Right ventricle myocardium superior (tissue), 1 donor: Measurements from ENCODE around the gene OPN3. TPM values are rescaled to one million over a fixed set of nuclear protein-coding genes. Genes with fewer than 3 reads are reported as not detected.
A peak's percentile ranks its signal among the peaks of the same experiment; 100 is the strongest.
"Not testable (repeated sequence)": the region's sequence is repeated elsewhere in the genome, so short reads cannot be mapped to it uniquely, and the experiment has no call there.

Experiments used
- ATAC-seq: fragments of 200-7000 bp; cut with Tn5 transposase; one replicate; pipeline ENCODE4 v1.9.1; 2020; ENCODE audit warnings: mild to moderate bottlenecking; ENCODE audit not compliant: poor library complexity
- DNase-seq: peaks from one replicate; pipeline ENCODE4 v3.0.0-alpha.2; 2020
- intact Hi-C: fragments of 100-400 bp; cut with DNase I; formaldehyde crosslinking; loops from one replicate; pipeline ENCODE4 v1.11.2; 2022
- long read RNA-seq: library from polyadenylated mRNA; unstranded; transcript quantifications from one replicate; pipeline ENCODE4 v2.0.0, GENCODE V29; 2021
- total RNA-seq: library from RNA; stranded (reverse); fragmentation: NEBNext Ultra II Directional; extraction: Animal tissue kit (Norgen Biotek cat#: 25700); gene quantifications from one replicate; pipeline ENCODE4 v1.2.1, GENCODE V29; 2021
- donor health status: DM: no; HTN: yes; CAD: no; lungs with severe emphysema.

Gene OPN3
- total RNA-seq: 5.2 TPM
- long read RNA-seq, transcript OPN3-201 (4 exons, 2,620 nt): major isoform, 16 of 28 reads
- long read RNA-seq, transcript OPN3-206 (3 exons, 1,816 nt): minor isoform, 9 of 28 reads
- long read RNA-seq, partial matches to known transcripts: 0 of 28 reads
- long read RNA-seq, other reads (novel, unspliced or antisense): 3 of 28 reads

GRCh38 chr1:241640149-241640866 lies at the start of gene OPN3, which contains the start of gene CHML:
OPN3 (minus strand) TSS chr1:241640369; CDS start chr1:241640254, 115 bp downstream.
CHML (minus strand) TSS chr1:241640369; CDS start chr1:241635766, 4,603 bp downstream.
- intact Hi-C loops: no loop called here
- peak; percentile 100 for ATAC-seq

GRCh38 chr1:241688940-241689368 lies 48.8 kb upstream of the OPN3 start:
- no peak for DNase-seq
- ATAC-seq: no peak
- intact Hi-C loops: no loop called here

More at GRCh38 chr1:241640149-241640866, at the start of gene OPN3, which contains the start of gene CHML:
- peak; percentile 96 for DNase-seq

- no peak for ATAC-seq
- intact Hi-C loops: no loop called here
- no peak for DNase-seq
These were observed 43.9 kb upstream of the OPN3 start for GRCh38 chr1:241684108-241684507.

- ATAC-seq (no peak), DNase-seq (no peak)
- intact Hi-C loops: no loop called here
These were observed 42.8 kb upstream of the OPN3 start for GRCh38 chr1:241682921-241683320.

GRCh38 chr1:241681861-241682448 lies 41.8 kb upstream of the OPN3 start:
- intact Hi-C loops, DNase-seq, ATAC-seq: not testable (repeated sequence)

GRCh38 chr1:241679961-241680360 lies 39.8 kb upstream of the OPN3 start:
- DNase-seq: no peak
- no peak for ATAC-seq
- intact Hi-C loops: no loop called here

- ATAC-seq (no peak), DNase-seq (no peak)
- intact Hi-C loops: no loop called here
These were observed 39.2 kb upstream of the OPN3 start for GRCh38 chr1:241679404-241679803.

GRCh38 chr1:241678536-241678935 lies 38.4 kb upstream of the OPN3 start:
- DNase-seq (no peak), ATAC-seq (no peak)
- intact Hi-C loops: no loop called here

- intact Hi-C loops: no loop called here
- no peak for ATAC-seq
- DNase-seq: no peak
These were observed 37.0 kb upstream of the OPN3 start for GRCh38 chr1:241677201-241677600.

GRCh38 chr1:241675983-241676382 lies 35.8 kb upstream of the OPN3 start:
- intact Hi-C loops: no loop called here
- DNase-seq: no peak
- no peak for ATAC-seq

GRCh38 chr1:241674805-241675384 lies 34.7 kb upstream of the OPN3 start:
- no peak for DNase-seq
- ATAC-seq: no peak
- intact Hi-C loops: no loop called here

- ATAC-seq (no peak), DNase-seq (no peak)
- intact Hi-C loops: no loop called here
These were observed 32.1 kb upstream of the OPN3 start for GRCh38 chr1:241672301-241672700.

GRCh38 chr1:241666419-241666818 lies 26.2 kb upstream of the OPN3 start:
- no peak for DNase-seq
- intact Hi-C loops: no loop called here
- ATAC-seq: no peak

GRCh38 chr1:241660424-241660972 lies 20.3 kb upstream of the OPN3 start:
- DNase-seq (no peak), ATAC-seq (no peak)
- intact Hi-C loops: no loop called here

GRCh38 chr1:241659016-241659415 lies 18.8 kb upstream of the OPN3 start:
- ATAC-seq, intact Hi-C loops, DNase-seq: not testable (repeated sequence)

GRCh38 chr1:241658081-241658793 lies 18.1 kb upstream of the OPN3 start:
- no peak for ATAC-seq
- intact Hi-C loops: no loop called here
- DNase-seq: no peak

GRCh38 chr1:241654641-241655040 lies 14.5 kb upstream of the OPN3 start:
- no peak for DNase-seq
- intact Hi-C loops: no loop called here
- ATAC-seq: no peak

GRCh38 chr1:241654019-241654418 lies 13.8 kb upstream of the OPN3 start:
- no peak for ATAC-seq
- intact Hi-C loops: no loop called here
- no peak for DNase-seq

- intact Hi-C loops: no loop called here
- DNase-seq (no peak), ATAC-seq (no peak)
These were observed 11.8 kb upstream of the OPN3 start, which contains the start of gene WDR64 for GRCh38 chr1:241652012-241652411. WDR64 (plus strand) TSS chr1:241652281; CDS start chr1:241652485, 204 bp downstream.
